ENCODE measurements around the gene SHROOM2. TPM values are rescaled to one million over a fixed set of nuclear protein-coding genes. Genes with fewer than 3 reads are reported as not detected.

The SHROOM2 gene
- total RNA-seq, 1 donor, result not detected

DNA sequence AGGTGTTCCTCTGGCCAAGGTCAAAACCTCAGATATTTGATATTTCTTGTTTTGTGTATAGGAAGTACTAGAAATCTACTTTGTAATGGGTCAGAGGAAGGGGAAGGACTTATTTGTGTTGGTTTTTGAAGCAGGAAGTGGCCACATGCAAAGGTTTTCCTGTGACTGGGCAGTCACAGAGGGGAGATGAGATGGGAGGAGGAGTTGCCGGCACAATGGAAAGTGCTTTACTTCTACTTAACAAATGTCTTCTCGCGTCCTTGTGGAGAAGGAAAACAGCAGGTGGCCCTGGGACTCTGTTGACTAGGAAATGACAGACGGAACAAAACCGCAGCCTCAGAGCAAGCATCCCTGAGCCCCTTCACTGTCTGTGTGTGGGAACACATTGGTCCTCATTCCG, 46.6 kb downstream of the SHROOM2 start:
- no peak overlapping the region for H3K4me3 ChIP-seq (ENCODE audit: low read depth, low read length)
- no peak for DNase-seq (ENCODE audit: low read depth)
- TF ChIP-seq, protein P1, sequence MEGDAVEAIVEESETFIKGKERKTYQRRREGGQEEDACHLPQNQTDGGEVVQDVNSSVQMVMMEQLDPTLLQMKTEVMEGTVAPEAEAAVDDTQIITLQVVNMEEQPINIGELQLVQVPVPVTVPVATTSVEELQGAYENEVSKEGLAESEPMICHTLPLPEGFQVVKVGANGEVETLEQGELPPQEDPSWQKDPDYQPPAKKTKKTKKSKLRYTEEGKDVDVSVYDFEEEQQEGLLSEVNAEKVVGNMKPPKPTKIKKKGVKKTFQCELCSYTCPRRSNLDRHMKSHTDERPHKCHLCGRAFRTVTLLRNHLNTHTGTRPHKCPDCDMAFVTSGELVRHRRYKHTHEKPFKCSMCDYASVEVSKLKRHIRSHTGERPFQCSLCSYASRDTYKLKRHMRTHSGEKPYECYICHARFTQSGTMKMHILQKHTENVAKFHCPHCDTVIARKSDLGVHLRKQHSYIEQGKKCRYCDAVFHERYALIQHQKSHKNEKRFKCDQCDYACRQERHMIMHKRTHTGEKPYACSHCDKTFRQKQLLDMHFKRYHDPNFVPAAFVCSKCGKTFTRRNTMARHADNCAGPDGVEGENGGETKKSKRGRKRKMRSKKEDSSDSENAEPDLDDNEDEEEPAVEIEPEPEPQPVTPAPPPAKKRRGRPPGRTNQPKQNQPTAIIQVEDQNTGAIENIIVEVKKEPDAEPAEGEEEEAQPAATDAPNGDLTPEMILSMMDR (IDR thresholded peaks at IDR 0.05; ENCODE audit: insufficient read depth, low read length), result no peak

DNA sequence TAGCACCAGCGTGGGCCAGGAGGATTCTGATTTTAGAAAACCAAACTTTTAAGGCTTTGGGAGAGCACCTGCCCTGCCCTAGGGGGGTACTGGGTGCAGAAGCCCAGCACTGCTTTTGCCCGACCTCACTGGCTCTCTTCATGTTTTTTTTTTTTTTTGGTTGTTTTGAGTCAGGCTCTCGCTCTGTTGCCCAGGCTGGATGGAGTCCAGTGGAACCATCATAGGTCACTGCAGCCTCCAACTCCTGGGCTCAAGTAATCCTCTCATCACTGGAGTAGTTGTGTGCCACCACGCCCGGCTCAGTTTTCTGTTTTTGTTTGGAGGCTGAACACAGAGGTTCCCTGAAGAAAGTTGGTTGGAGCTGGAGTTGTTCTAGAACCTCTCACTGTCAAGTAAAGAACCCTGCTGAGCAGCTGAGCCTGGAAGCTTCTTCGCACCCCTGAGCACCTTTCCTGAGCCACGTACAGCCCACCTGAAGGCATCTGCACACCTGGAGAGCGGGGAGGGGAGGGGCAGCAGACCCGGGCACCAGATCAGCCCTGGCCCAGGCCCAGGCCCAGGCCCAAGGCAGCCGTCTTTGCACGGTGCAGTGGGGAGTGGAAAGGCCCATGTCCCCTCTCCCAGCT, 49.5 kb downstream of the SHROOM2 start:
- TF ChIP-seq, protein P1 (IDR thresholded peaks at IDR 0.05; ENCODE audit: insufficient read depth, low read length), result no peak

DNA sequence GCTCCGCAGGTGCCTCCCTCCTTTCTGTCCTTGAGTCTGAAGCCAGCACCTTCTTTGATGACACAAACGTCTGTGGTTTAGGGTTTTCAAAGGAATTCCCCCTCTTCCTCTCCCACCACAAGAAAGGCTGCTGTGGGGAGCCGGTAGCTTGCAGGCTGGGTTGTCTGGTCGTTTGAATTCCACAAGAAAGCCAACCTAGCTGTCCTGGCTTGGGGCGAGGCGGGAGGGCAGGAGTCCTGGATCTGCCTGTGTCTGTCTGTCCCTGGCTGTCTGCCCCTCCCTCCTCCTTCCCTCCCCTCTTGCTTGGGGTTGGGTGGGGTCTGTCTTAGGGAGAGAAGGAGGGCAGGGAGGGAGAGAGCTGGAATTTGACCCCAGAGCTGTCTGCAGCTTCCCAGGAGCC, 56.3 kb downstream of the SHROOM2 start:
- DNase-seq (ENCODE audit: low read depth), result no peak
- H3K4me3 ChIP-seq (ENCODE audit: low read depth, low read length), result no peak overlapping the region
- TF ChIP-seq, protein P1 (IDR thresholded peaks at IDR 0.05; ENCODE audit: insufficient read depth, low read length), result no peak

More for the DNA sequence above, 49.5 kb downstream of the SHROOM2 start:
- DNase-seq (ENCODE audit: low read depth), result no peak
- H3K4me3 ChIP-seq (ENCODE audit: low read depth, low read length), result no peak overlapping the region

DNA sequence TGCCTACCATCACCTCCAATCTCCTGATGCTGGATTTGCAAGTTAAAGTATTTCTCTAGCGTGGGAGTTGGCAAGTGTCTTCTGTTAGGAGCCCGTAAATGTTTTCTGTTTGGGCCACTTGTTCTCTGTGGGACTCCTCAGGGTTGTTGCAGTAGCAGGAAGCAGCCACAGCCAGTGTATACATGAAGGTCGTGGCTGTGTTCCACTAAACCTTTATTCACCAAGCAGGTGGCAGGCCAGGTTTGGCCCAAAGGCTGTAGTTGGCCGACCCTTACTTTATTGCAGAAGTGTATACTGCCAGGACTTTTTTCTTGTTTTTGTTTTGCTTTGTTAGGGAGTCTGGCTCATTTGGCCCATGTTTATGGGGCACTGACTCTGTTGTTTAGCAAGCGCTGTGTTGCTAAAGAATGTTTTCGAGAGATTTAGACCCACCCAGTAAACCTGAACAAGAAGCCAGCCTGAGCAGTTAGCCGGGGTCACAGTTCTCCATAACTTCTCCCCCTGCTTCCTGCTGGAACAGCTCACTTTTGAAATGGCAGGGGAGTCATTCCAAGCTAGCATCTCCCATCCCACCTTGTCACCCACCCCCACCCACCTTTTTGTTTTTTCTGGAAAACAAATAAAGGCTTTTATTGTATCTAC, 58.8 kb downstream of the SHROOM2 start:
- no peak for DNase-seq (ENCODE audit: low read depth)
- H3K4me3 ChIP-seq (ENCODE audit: low read depth, low read length), result no peak overlapping the region
- TF ChIP-seq, protein P1 (IDR thresholded peaks at IDR 0.05; ENCODE audit: insufficient read depth, low read length), result no peak

DNA sequence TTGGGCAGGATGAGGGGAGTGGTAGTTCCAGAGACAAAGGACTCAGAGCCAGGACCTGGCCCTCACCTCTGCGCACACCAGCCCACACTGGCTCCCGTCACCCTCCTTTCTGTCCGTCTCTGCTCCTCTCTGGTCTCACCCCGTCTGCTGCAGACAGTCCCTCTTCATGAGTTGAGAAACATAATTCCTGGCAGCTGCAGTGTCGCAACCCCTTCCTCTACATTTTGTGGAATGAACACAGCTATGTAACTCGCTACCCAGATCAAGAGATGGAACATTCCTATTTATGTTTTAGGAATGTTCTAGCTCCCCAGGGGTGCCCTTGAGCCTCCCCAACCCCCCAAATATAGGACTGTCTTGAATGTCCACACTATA, 59.3 kb downstream of the SHROOM2 start:
- TF ChIP-seq, protein P1 (IDR thresholded peaks at IDR 0.05; ENCODE audit: insufficient read depth, low read length), result no peak
- DNase-seq (ENCODE audit: low read depth), result no peak

DNA sequence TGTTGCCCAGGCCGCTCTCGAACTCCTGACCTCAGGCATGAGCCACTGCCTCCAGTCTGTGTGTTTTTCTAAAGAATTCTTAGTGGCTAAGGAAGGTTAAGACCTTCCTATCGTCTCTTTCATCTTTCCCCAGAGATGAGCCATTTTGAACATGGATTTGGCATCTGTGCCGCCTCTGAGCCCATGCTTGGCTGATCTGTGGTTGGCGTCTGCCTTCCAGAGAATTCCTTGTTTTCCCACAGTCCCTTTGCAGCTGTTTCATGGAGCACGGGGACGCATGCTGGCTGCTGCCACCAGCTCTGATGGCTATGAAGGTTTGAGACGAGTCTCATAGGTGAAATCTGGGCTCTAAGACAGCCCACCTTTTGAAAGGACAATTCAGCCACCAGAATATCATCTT, 60.4 kb downstream of the SHROOM2 start:
- TF ChIP-seq, protein P1 (IDR thresholded peaks at IDR 0.05; ENCODE audit: insufficient read depth, low read length), result no peak
- no peak for DNase-seq (ENCODE audit: low read depth)
- no peak overlapping the region for H3K4me3 ChIP-seq (ENCODE audit: low read depth, low read length)

More for the DNA sequence above, 59.3 kb downstream of the SHROOM2 start:
- H3K4me3 ChIP-seq (ENCODE audit: low read depth, low read length), result no peak overlapping the region

Measured in fibroblast of the aortic adventitia (primary cell).